ENCODE results near the gene CKLF.

GRCh38 chr16:66523861-66524354 lies 28.5 kb upstream of the CKLF start:
- TF ChIP-seq CTCF (IDR thresholded peaks at IDR 0.05) (no peak), POLR2A (IDR thresholded peaks at IDR 0.05) (no peak), POLR2AphosphoS5 (IDR thresholded peaks at IDR 0.05) (no peak)
